Activated T-helper 17 cell treated with anti-CD3 and anti-CD28 coated beads, Interleukin-2, amount 50 U/mL, for 72 hours (primary cell): ENCODE measurements around the gene MYDGF. TPM values are rescaled to one million over a fixed set of nuclear protein-coding genes. Genes with fewer than 3 reads are reported as not detected.
"Not testable (repeated sequence)": the region's sequence is repeated elsewhere in the genome, so short reads cannot be mapped to it uniquely, and the experiment has no call there.

Experiments used
- ATAC-seq: fragments of 150-1000 bp; cut with Tn5 transposase; replicated peaks from 2 replicates; pipeline ENCODE4 v1.10.0; 2021; ENCODE audit warnings: mild to moderate bottlenecking, moderate library complexity
- H3K27ac Mint-ChIP-seq: one replicate; pipeline ENCODE4 v1.8.0; 2022; ENCODE audit warnings: mixed read lengths
- H3K27me3 Mint-ChIP-seq: one replicate; pipeline ENCODE4 v1.8.0; 2022; ENCODE audit warnings: mixed read lengths
- H3K36me3 Mint-ChIP-seq: one replicate; pipeline ENCODE4 v1.8.0; 2022; ENCODE audit warnings: low read depth, mild to moderate bottlenecking, mixed read lengths
- H3K4me1 Mint-ChIP-seq: one replicate; pipeline ENCODE4 v1.8.0; 2022; ENCODE audit warnings: mixed read lengths
- H3K4me3 Mint-ChIP-seq: one replicate; pipeline ENCODE4 v1.8.0; 2022; ENCODE audit warnings: mild to moderate bottlenecking, mixed read lengths
- H3K9me3 Mint-ChIP-seq: one replicate; pipeline ENCODE4 v1.8.0; 2022; ENCODE audit warnings: mixed read lengths
- total RNA-seq, 2 donors: library from RNA; stranded (reverse); gene quantifications; one replicate each; pipeline ENCODE4 v1.2.3, GENCODE V29; 2022

Gene MYDGF
- 10 to 100 TPM; 47.8 to 79.0 TPM for total RNA-seq

DNA sequence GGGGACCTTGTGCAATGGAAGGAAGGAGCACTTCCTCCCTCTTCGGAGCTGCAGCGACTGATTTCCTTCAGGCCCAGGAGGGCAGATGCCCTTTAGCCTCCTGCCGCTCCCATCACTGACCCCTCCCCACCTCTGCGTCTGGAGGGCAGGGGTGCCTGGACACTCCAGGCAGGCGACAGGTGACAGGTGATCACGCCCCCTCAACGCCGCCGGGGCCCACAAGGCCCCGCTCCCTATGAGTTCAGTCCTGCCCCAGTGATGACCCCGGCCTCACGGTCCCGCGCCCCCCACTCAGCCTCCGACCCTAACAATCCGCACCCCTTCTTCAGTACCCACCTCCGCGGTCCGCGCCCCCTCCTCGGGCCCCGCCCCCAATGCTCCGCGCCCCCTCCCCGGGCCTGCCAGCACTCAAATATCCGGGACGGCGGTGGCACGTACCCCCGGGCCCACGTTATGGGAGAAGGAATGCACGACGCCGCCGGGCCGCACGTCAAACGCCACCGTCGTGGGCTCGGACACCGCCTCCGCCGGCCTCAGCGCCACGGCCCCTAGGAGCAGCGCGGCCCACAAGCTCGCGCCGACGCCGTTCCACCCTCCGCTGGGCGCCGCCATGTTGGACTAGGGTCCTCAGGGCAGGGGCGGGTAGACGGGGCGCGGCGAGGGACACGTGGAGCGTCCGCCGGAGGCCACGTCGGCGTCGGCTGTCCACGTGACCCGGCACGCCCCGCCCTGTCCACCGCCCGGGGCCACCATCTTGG, at the start of gene MYDGF:
Gene MYDGF, minus strand, starts transcription at position 620 of the 758 bp plus-strand sequence. Its CDS starts 8 bp downstream, at position 612.
- no peaks in the 10 kb centered on the region for H3K4me1 Mint-ChIP-seq
- no peaks in the 10 kb centered on the region for H3K9me3 Mint-ChIP-seq
- peak within 1 kb of the TSS; percentile 87 for H3K4me3 Mint-ChIP-seq
- H3K27me3 Mint-ChIP-seq = no peaks in the 10 kb centered on the region
- H3K27ac Mint-ChIP-seq = peak within 1 kb of the TSS; percentile 89
- H3K36me3 Mint-ChIP-seq = peaks cover 53% of the 10 kb centered on the region
- peak; percentile 100 for ATAC-seq

DNA sequence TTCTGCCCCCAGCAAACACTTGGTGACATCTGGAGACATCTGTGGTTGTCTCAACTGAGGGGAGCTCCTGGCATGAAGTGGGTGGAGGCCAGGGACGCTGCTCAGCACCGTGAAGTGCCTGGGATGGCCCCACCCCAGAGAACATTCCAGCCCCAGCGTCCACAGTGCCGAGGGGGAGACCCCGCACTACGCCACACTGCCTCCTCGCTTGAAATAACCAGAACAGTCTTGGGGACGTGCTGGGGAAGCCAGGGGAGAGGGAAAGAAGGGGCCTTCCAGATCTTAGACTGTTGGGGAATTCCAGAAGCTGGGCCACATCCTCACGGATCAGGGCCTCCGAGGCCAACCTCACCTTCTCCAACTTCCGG, 49.3 kb upstream of the MYDGF start:
- no peak overlapping the region for H3K4me3 Mint-ChIP-seq
- H3K4me1 Mint-ChIP-seq = peaks cover 13% of the 10 kb centered on the region
- H3K36me3 Mint-ChIP-seq = peaks cover 72% of the 10 kb centered on the region
- no peak overlapping the region for H3K27ac Mint-ChIP-seq
- H3K27me3 Mint-ChIP-seq = no peaks in the 10 kb centered on the region
- H3K9me3 Mint-ChIP-seq = no peaks in the 10 kb centered on the region
- no peak for ATAC-seq

DNA sequence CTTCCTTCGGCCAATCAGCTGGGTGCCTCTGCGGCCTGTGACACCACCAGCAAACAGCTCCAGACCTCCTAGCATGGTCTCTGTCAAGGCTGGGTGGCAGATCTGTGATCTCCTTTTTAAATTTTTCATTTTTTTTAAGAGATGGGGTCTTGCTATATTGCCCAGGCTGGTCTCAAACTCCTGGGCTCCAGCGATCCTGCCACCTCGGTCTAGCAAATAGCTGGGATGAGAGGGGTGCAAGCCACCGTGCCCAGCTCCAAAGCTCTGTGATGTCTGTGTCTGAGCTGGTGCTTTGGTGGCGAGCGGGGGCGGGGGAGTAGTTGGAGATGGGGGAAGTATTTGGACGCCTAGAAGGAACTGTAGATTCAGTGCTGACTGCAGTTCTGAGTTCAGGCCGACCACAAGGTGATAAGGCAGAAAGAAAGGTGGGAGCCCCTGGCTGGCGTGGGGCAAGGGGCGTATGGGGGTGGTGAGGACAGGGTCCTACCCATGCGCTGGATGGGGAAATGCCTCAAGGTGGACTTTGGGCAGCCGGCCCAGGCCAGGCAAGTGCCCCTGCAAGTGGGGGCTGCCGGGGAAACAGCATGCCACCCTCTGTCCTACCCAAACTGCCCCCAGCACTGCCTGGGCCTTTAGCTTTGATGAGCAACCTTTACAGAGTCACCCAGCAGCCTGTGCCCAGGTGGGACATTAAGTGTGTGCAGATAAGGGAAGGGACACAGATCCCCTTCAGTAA, 48.0 kb upstream of the MYDGF start:
- Mint-ChIP-seq H3K36me3 (peaks cover 74% of the 10 kb centered on the region), H3K27me3 (no peaks in the 10 kb centered on the region), H3K4me1 (peaks cover 5% of the 10 kb centered on the region), H3K4me3 (no peak overlapping the region), H3K27ac (no peak overlapping the region), H3K9me3 (no peaks in the 10 kb centered on the region)
- no peak for ATAC-seq

DNA sequence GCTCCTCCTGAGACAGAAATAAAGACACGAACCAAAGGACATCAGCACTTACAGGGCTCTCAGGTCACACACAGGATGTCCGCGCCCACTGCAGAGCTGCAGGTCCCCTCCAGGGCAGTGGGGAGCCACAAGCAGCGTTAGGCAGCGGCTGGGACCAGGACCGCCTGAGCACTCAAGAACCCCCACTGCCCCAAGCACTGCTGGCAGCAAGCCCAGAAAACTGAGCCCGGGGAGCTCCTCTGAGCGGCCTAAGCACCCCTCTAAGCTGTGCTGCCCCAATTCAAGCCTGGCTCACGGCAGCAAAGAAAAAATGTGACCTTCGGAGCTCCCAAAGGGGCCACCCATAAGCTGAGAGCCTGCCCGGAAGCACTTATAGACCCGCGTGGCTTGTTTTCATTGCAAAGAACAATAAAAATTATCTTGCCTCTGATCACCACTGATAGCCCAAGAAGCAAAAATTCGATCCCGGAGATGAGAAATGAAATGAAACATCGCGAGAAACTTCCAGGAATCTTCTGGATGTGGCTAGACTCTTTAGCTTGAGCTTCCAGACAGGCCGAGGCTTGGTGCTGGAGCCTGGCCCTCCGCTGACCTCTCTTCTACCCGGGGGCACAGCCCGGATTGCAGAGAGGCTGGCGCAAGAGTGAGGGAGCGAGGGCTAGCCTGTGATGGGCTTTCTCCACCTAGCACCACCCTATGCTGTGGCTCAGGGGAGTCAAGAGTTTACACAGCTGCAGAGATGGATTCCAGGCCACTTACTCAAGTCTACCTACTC, 47.2 kb upstream of the MYDGF start:
- Mint-ChIP-seq H3K4me3 (no peak overlapping the region), H3K4me1 (peaks cover 5% of the 10 kb centered on the region), H3K27me3 (no peaks in the 10 kb centered on the region), H3K36me3 (peaks cover 82% of the 10 kb centered on the region), H3K9me3 (no peaks in the 10 kb centered on the region), H3K27ac (no peak overlapping the region)
- ATAC-seq = no peak

DNA sequence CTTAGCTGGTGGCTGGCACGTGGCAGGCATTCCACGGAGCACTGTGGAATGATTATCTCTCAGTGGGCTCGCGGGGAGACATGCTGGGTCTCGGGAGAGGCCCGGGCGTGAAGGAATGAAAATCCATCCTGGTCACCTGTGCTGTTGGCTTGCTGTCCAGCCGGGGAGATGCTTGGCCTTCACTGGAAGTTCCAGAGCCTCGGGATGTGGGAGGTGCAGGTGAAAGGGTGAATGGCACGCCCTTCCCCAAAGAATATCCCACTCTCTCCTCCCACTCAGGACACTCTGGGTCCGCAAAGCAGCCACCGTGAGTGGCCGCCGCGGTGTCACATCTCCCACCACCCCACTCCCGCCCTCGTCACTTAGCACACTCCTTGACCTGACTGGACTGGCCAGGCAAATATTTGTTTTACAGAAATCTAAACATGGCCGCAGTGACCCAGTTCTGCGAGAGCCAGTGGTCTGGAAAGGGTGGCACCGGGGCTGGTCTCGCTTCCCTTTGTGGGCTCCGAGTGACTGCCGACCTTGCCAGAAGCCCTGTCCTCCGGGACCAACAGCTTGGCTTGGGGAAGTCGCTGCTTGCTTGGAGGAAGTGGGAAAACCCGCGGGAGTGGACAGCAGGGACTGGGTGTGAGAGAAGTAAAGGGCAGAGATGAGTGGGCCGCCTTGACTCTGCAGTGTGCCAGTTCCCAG, 45.5 kb upstream of the MYDGF start:
- Mint-ChIP-seq H3K27ac (no peak overlapping the region), H3K27me3 (no peaks in the 10 kb centered on the region), H3K4me3 (no peak overlapping the region), H3K4me1 (peaks cover 5% of the 10 kb centered on the region), H3K36me3 (peaks cover 96% of the 10 kb centered on the region), H3K9me3 (no peaks in the 10 kb centered on the region)
- no peak for ATAC-seq

DNA sequence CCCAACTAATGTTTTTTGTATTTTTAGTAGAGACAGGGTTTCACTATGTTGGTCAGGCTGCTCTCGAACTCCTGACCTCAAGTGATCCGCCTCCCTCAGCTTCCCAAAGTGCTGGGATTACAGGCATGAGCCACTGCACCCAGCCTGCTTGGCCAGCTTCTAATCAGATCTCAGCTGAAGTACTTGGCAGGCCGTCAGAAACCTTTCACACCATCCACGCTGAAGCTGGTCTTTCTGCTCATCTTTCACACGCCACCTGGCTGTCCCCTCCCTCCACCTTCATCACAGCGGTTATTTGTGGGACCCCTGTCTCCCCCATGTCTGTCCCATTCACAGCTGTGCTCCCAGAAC, 45.0 kb upstream of the MYDGF start:
- ATAC-seq = not testable (repeated sequence)

DNA sequence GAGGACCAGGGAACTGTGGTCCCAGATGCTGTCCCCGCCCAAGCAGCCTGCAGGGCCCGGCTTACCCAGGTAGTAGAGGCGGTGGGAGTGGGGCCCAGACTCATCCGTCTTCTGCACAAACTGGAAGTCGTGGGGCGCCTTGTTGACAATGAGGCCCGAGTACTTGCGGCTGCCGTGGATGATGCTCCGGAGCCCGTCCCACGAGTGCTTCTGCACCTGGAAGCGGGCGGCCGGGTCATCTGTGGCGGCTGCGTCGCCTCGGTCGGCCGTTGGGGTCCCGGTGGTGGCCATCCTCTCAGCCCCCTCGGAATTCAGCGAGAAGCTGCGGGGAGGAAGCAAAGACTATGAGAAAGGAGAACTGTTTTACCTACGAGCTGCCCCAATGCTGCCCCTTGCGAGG, 43.9 kb upstream of the MYDGF start:
- H3K36me3 Mint-ChIP-seq = peaks cover 90% of the 10 kb centered on the region
- no peaks in the 10 kb centered on the region for H3K27me3 Mint-ChIP-seq
- no peak overlapping the region for H3K4me3 Mint-ChIP-seq

More for the DNA sequence above, 45.0 kb upstream of the MYDGF start:
- not testable (repeated sequence) for H3K27me3 Mint-ChIP-seq, H3K4me1 Mint-ChIP-seq, H3K9me3 Mint-ChIP-seq, H3K4me3 Mint-ChIP-seq, H3K27ac Mint-ChIP-seq
- peaks cover 91% of the 10 kb centered on the region for H3K36me3 Mint-ChIP-seq

DNA sequence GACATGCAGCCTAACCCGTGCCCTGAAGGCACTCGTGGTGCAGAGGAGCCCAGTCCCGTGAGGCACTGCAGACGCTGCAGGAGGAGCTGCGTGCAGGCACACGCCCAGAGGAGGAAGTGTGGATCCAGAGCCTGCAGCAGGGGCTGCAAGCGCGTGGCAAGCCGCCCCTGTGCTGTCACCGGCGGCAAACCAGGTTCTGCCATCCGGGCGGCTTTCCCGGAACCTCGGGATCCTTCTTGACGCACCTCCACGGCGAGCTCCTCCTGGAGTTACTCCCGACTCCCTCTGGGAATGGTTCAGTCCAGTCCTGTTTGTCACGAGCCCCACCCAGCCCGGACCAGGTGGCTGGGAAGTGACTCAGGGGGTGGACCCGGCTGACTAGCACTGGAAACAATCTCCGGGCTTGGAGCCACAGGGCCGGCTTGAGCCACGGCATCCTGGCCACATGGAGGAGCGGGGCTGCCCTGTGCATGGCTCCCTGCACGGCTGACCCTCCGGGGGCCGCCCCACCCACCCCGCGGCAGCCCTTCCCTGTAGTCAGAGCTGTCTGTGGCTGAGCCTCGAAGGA, 43.3 kb upstream of the MYDGF start:
- H3K4me3 Mint-ChIP-seq = no peak overlapping the region
- H3K27ac Mint-ChIP-seq = no peak overlapping the region
- no peaks in the 10 kb centered on the region for H3K9me3 Mint-ChIP-seq
- H3K4me1 Mint-ChIP-seq = no peaks in the 10 kb centered on the region
- peaks cover 88% of the 10 kb centered on the region for H3K36me3 Mint-ChIP-seq
- no peak for ATAC-seq
- no peaks in the 10 kb centered on the region for H3K27me3 Mint-ChIP-seq

More for the DNA sequence above, 43.9 kb upstream of the MYDGF start:
- no peak for ATAC-seq
- Mint-ChIP-seq H3K27ac (no peak overlapping the region), H3K9me3 (no peaks in the 10 kb centered on the region), H3K4me1 (no peaks in the 10 kb centered on the region)

DNA sequence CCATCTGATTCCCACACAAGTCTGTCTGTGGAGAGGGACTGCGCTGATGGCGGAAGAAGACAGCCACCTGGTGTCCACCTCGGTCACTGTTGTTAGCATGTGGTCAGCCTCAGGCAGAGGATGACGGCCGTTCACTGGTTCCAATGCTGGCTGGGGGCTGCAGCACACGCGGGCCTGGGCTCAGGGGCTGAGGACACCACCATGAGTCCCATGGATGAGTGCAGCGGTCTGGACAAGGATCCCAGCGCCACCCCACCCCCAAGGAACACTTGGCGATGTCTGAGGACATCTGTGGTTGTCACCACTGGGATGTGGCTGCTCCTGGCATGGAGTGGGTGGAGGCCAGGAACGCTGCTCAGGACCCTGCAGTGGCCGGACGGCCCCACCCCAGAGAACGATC, 42.6 kb upstream of the MYDGF start:
- ATAC-seq = no peak
- H3K27me3 Mint-ChIP-seq = no peaks in the 10 kb centered on the region
- no peaks in the 10 kb centered on the region for H3K4me1 Mint-ChIP-seq
- no peaks in the 10 kb centered on the region for H3K9me3 Mint-ChIP-seq
- no peak overlapping the region for H3K4me3 Mint-ChIP-seq
- H3K36me3 Mint-ChIP-seq = peaks cover 85% of the 10 kb centered on the region
- H3K27ac Mint-ChIP-seq = no peak overlapping the region

DNA sequence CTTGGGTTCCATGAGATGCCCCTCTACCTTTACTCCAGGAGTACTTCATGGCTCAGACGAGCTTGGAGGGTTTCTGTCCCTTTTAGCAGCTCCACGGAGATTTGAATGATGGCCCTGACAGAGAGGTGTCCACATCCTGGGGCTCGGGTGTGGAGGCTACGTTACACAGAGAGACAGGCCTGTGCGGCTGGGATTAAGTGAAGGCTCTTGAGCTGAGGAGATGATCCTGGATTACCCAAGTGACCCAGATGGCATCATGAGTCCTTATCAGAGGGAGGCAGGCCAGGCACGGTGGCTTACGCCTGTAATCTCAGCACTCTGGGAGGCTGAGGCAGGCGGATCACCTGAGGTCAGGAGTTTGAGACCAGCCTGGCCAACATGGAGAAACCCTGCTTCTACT, 41.1 kb upstream of the MYDGF start:
- Mint-ChIP-seq H3K4me3 (no peak overlapping the region), H3K27ac (no peak overlapping the region), H3K27me3 (no peaks in the 10 kb centered on the region), H3K9me3 (no peaks in the 10 kb centered on the region), H3K36me3 (peaks cover 70% of the 10 kb centered on the region), H3K4me1 (no peaks in the 10 kb centered on the region)
- no peak for ATAC-seq

DNA sequence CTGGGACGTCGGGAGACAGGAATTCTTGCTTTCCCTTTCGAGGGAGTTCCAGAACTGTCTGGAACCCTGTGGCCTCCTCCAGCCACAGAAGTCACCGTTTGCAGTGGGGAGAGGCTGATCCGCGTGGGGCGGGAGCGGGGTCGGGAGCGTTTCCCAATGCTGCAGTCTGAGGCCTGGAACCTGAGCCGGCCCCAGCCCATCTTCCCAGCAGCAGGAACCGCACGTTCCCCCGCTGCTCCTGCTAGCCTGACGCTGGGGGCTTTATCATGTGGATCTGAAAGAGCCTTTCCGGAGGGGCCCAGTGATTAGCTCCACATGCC, 40.1 kb upstream of the MYDGF start:
- Mint-ChIP-seq H3K36me3 (peaks cover 60% of the 10 kb centered on the region), H3K4me1 (no peaks in the 10 kb centered on the region), H3K27ac (no peak overlapping the region), H3K9me3 (no peaks in the 10 kb centered on the region), H3K27me3 (no peaks in the 10 kb centered on the region), H3K4me3 (no peak overlapping the region)
- no peak for ATAC-seq

DNA sequence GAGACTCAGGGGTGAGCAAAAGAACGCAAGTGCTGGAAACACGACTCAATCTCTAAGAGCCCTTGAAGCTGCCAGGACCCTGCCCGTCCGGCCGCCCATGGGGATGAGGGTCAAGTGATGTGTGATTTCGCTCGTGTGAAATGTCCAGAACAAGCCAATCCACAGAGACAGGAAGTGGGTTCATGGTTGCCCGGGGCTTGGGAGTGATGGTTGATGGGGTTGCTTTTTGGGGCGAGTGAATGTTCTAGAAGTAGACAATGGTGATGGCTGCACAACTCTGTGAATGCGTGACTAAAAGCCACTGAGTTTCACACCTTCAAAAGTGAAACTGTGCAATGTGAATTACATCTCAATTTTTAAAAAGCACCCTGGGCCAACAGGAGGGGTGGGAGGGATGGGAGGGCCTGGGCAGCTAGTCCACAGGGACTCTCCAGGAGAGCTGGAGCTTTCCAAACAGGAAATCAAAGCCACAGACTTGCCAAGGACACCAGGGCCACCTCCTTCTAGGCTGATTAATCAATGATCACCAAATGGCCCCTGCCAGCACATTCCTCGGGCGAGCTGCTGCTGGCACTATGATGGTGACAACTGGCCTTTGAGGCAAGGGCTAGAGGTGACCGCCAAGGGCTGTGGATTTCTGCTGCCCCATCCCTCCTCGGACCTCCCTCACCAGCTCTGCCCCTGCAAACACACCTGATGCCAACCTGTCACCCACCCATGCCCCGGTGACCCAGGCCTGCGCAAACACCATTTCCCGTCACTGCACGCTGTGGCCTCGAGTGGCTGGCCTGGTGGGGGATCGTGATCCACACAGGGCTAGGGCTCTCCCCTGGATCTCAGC, 39.5 kb upstream of the MYDGF start:
- Mint-ChIP-seq H3K27me3 (no peaks in the 10 kb centered on the region), H3K4me1 (no peaks in the 10 kb centered on the region), H3K4me3 (no peak overlapping the region), H3K36me3 (peaks cover 57% of the 10 kb centered on the region), H3K27ac (peak overlapping the region; percentile 72), H3K9me3 (no peaks in the 10 kb centered on the region)
- ATAC-seq = peak; percentile 26

DNA sequence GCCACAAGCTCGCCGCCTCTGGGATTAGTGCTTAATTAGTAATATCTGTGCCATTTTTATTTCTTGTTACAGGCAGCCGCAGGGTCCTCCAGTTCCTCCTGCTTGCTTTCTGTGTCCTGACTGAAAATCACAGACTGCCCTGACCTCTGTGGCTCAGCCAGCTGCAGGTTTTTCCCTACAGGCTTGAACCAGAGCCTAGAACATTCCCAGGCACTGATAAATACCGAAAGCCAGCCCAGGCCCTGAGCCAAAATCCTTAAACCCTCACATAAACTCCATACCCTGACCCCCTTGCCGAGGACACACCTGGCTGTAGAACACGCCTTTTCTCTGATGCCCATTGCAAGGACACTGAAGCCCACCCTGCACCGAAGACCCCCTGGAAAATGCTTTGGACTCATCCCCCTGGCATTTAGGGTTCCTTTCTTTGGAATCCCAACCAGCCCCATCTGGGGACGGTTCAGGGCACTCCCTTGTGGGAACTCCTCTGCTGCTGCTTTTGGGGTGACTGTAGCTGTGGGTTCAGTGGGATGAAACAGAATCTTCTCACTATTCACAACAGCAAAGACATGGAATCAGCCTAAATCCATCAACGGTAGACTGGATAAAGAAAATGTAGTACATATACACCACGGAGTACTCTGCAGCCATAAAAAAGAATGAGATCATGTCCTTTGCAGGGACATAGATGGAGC, 38.0 kb upstream of the MYDGF start:
- no peak for ATAC-seq
- H3K9me3 Mint-ChIP-seq = no peaks in the 10 kb centered on the region
- no peaks in the 10 kb centered on the region for H3K4me1 Mint-ChIP-seq
- no peaks in the 10 kb centered on the region for H3K27me3 Mint-ChIP-seq
- H3K27ac Mint-ChIP-seq = peak overlapping the region; percentile 34
- no peak overlapping the region for H3K4me3 Mint-ChIP-seq
- peaks cover 54% of the 10 kb centered on the region for H3K36me3 Mint-ChIP-seq
